ENCODE measurements around the gene RAN.

DNA sequence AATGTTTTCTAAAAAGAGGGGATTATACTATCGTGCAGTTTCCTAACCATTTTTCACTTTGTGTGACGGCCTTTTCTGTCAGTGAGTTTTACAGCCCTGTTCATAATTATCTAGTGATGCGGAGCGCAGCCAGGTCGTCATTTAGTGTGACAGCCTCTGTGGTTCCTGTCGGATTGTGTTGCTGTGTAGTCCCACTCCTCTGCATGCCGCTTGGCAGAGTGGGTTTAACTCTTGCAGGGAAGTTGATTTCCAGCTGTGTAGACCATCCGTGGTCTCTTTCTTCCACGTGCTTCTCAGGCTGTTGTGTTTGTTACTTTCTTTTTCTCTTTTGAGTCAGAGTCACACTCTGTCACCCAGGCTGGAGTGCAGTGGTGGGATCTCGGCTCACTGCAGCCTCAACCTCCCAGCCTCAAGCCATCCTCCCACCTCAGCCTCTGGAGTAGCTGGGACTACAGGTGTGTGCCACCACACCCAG is 8.6 kb downstream of the RAN start:
- TF ChIP-seq, protein P1, sequence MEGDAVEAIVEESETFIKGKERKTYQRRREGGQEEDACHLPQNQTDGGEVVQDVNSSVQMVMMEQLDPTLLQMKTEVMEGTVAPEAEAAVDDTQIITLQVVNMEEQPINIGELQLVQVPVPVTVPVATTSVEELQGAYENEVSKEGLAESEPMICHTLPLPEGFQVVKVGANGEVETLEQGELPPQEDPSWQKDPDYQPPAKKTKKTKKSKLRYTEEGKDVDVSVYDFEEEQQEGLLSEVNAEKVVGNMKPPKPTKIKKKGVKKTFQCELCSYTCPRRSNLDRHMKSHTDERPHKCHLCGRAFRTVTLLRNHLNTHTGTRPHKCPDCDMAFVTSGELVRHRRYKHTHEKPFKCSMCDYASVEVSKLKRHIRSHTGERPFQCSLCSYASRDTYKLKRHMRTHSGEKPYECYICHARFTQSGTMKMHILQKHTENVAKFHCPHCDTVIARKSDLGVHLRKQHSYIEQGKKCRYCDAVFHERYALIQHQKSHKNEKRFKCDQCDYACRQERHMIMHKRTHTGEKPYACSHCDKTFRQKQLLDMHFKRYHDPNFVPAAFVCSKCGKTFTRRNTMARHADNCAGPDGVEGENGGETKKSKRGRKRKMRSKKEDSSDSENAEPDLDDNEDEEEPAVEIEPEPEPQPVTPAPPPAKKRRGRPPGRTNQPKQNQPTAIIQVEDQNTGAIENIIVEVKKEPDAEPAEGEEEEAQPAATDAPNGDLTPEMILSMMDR (conservative IDR thresholded peaks at IDR 0.05): no peak
- no peak for TF ChIP-seq EZH2 (IDR thresholded peaks at IDR 0.05; ENCODE audit: low read depth)
